PFSK-1 (cell line): ENCODE data around the gene ACOX2.

Experiments
- POLR2AphosphoS5 ChIP-seq: IDR thresholded peaks from 2 replicates; pipeline ENCODE4 v1.6.1; 2012; ENCODE audit warnings: low read depth, mild to moderate bottlenecking, control low read depth, low read length, moderate library complexity
- REST ChIP-seq, 2 experiments: IDR thresholded peaks; 2 replicates each; pipeline versions ENCODE4 v1.6.1 to v1.8.0; 2011 to 2012; ENCODE audit warnings: low read depth in 2 of 2, low read length in 2 of 2, control low read depth in 1 of 2, inconsistent platforms in 1 of 2, mild to moderate bottlenecking in 1 of 2, moderate library complexity in 1 of 2; ENCODE audit not compliant: insufficient read depth in 1 of 2
- SIN3A ChIP-seq: IDR thresholded peaks from 2 replicates; pipeline ENCODE4 v1.6.1; 2012; ENCODE audit warnings: mild to moderate bottlenecking, low read length, moderate library complexity, borderline replicate concordance; ENCODE audit not compliant: insufficient read depth
- TAF1 ChIP-seq: IDR thresholded peaks from 2 replicates; pipeline ENCODE4 v1.6.1; 2012; ENCODE audit warnings: low read length, control low read depth, borderline replicate concordance; ENCODE audit not compliant: insufficient read depth

- TF ChIP-seq TAF1 (no peak), SIN3A (no peak), REST (IDR thresholded peaks at IDR 0.05; ENCODE audit: insufficient read depth in 1 of 2, low read depth in 2 of 2, low read length in 2 of 2) (no peak), POLR2AphosphoS5 (no peak)
Observed at GRCh38 chr3:58473275-58473674, 63.7 kb downstream of the ACOX2 start.
